ENCODE data around the gene NKD2.

GRCh38 chr5:1038417-1039209 lies 30.0 kb downstream of the NKD2 start:
- TF ChIP-seq CTCF (conservative IDR thresholded peaks at IDR 0.05) (no peak), ZFX (IDR thresholded peaks at IDR 0.05) (no peak)

Measured in C4-2B (cell line).